Femur (tissue), 1 donor: ENCODE measurements around the gene COL4A1.

Experiments used
- DNase-seq: peaks from one replicate; pipeline ENCODE4 v3.0.0-alpha.2; 2017

Gene COL4A1

DNA sequence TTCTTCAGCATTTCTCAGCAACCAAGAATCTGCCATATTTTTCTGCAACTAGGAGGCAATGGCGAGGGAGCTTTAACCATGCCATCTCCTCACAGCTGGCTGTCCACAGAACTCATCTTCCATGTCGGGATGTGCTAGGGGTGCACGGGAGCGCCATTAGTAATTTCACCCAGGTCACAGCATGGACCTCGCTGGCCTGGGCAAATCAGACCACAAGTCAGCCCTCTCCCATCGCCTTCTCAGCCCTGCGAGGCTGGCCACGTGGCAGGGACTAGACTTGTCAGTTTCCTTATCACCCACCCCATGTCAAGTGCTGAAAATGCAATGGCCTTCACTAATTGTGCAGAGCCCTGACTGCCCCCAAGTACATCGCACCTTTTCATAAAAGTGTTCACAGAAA, 15.7 kb downstream of the COL4A1 start:
- no peak for DNase-seq

DNA sequence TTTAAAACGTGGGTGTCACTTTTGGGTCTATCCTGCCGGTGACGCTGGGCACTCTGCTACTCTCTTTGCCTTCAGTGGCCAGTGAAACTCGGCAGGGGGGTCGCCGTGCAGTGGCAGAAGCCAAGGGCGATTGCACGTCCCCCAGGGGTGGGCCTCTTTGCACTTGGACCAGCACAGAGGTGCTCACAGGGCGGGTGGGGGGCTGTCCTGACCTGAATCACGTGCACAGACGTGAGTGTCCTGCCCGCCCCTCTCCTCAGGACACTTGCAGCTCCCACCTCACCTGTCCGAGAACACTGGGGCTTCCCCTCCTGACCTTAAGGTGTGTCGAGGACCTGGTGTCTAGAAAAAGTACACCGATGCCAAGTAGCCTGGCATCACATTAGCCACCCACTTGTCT, 16.1 kb downstream of the COL4A1 start:
- DNase-seq = no peak

DNA sequence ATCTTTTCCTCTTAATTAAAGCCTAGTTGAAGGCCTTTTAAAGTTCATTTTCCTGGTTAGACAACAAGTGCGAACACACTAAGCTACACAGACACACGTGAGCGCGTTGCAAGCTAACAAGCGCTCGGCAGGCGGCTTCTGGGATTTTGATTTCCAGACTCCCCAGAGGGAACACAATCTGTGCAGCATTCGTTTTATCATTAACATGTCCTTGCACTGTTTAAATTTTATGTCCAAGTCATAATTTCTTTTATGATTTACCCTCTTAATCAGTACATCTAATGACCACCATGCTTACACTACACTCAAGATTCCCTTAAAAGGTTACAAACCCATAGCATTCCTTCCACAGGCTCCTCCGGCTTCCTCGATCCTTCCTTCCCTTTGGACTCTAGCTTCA, 16.8 kb downstream of the COL4A1 start:
- DNase-seq = no peak

DNA sequence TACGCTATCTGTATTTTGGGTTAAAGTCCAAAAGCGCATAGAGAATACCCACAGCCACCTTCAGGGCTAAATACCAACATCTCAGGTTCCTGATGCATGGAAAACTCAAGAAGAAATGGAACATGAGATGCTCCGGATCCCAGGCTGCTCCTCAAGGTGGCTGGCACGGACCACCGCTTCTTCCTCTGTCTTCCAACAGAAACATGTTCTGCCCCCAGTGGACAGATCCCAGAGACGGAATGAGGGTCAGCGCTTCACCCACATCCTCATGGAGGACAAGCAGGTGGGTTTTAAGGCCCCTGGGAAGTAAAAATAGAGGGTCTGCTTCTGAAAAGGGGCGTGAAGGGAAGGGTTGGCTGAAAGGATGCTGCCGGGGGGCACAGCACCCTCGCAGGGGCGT, 17.3 kb downstream of the COL4A1 start:
- DNase-seq = no peak

DNA sequence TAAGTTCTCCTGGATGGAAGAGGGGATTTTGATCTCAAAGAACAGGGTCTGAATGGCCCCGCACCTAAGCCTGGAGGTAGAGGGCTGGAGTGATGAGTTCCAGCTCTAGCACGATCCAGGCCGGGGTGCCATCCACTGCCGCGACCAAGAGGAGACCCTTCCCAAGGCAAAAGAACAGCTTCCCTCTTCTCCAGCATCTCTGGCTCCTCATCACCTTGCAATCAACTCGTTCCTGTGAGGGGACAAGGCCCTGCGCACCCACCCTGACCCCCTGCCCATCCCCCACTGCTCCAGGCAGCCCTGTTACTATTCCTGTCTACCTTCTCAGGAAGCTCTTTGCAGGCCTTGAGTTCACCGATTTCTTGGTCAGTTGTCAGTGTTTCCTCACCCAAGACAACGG, 17.8 kb downstream of the COL4A1 start:
- DNase-seq = no peak

DNA sequence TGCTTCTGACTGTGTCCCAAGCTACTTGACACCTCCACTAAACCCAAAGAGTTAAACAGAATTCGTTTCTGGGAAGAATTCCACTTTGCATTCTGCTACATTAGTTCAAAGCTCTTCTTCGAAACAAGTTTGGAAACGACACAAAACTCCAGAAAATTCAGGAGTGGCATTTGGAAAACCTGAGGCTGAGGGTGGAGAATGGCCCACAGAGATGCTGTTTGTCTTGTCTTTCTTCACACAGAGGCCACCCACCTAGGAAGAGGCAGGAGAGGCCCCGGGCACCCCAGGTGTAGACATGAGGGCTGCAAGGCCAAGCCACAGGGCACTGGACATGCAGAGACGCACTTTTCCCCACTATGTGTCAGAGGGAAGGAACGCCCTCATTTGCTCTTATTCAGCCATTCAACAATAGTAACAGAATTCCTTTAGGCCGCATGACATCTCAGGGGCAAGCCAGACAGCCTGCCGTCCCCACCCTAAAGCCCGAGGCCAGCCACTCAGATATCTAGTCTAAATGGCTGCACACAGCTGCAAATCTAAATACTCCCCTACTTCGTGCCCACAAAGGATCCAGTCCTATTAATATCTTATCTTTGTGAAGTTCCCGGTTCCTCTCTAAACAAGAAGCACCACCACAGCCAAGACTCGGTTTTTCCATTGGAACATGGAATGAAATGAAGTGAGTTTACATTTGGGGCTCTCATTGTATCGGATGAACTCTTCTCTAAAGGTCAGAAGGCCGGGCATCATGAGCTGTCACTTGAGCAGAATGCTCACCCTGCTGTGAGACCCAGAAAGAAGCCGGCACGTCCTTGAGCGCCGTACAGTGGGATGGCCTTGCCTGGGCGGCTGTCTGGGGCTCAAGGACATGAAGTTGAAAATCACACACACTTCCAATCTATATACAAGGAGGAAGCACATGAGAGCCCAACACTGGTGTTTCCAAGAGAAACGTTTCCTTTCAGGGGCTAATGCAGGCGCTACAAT, 19.8 kb downstream of the COL4A1 start:
- DNase-seq = no peak

DNA sequence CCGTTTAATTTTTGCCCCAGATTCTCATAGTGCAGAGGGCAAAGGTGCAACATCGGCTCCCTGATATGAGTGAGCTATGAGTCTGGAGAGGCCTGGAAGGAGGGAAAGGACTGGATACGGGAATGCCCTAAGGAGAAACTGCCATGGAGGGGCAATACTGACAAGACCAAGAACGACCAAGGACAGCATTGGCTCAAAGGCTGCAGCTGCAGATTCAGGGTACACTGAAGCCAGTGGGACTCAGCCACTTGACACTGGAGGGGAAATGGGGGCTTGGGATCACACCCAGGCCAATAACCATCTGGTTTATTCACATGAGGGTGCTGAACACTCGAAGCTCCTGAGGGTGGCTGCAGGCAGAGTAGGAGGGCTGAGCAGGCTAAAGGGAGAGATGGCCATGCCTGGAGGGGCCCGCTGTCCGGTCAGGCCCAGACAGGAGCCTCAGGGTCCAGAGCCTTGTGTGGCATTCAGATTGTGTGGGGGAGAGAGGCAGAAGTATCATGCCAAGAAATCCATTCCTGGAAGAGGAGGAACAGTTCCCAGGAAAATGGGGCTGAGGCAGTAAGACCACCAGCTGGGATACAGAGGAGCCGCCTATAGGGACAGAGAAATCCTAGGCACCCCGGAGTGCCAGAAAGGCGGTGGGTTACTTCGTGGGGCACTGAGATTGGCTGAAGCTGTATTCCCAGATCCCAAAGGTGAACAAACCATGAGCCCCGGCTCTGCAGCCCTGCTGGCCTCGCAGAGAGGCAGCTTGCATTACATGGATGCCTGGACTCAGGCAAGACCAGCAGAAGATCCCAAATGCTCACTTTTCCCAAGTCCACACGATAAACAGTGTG, 20.7 kb downstream of the COL4A1 start:
- DNase-seq = no peak

DNA sequence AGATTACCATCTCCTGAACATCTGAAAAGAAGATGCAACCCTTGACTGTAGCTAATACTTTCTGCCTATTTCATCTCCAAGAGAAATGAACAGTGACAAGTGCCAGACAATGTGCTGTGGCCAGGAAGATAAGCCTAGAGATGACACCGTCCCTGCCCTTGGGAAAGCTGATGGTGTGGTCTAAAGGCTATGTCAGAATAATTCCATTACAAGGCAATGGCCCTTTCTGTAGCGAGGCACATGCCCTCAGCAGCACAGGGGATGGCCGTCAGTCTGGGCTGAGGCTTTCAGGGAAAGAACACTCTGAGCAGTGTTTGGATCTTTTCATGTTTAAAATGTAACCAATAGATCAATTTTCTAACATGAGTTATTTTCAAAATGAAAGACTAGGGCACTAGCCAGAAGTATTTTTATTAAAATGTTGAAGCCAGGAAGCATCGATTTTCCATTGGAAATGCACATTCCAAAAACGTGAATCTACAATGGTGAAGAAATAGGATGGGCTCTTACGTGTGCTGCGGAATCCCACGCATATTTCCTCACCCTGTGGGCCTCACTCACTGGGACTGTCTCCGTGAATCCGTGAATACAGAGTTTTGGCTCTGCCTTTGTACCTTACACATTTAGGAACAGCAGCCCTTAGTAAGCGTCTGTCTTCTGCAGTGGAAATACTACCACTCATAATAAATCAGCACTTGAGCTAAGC, 22.0 kb downstream of the COL4A1 start:
- no peak for DNase-seq

DNA sequence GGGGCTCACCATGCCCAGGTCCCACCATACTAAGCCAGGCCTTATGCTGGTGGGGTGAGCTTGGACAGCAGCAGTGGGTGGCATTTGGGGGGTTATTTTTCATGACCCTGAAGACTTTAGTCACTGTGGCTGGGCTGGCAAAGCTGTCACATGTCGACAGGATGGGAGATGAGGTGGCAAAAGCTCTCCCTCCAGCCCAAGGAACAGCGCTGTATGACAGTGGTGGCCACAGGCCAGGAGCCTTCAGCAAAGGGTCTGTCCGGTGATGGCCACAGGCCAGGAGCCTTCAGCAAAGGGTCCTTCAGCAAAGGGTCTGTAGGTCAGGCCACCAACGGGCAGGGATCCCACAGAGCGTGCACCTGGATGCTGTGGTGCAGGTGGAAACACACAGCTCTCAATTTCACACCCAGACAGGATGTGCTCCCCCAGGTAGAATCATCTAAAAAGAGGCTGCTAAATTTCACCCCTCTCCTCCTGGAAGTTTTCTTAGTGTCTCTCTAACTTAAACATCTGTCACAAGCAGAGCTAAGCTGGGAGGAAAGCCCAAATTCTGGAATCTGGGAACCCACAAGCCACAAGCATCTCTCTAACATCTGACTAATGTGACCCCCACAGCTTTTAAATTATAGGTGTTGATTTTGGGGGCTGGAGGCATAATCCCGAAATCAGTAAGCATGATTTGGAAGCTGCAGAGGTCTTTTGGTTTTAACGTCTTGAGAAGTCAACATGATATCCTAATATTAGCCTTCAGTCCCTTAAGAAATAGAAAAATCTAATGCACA, 23.0 kb downstream of the COL4A1 start:
- peak; percentile 66 for DNase-seq

DNA sequence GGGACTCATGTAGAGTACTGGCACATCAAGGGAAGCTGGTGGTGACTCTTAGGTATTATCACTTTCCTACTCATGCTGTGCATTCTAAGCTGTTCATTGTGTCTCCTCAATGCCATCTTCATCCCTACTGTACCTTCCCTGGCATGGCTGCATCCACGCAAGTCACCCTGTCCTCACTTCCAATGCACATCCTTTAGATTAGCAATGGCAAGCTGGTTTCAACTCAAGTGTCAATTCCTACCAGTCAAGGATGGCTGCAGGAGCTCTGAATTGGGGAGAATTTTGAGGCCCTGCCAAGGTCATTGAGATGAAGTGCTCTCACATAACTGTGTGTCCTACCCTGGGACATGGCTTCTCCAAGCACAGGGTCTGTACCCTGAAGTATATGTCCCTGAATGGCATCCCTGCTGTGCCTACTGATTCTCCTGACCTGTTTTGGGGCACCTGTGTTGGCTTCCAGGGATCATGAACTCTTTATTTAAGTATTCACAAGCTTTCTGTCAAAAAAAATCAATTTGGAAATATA, 24.6 kb downstream of the COL4A1 start:
- DNase-seq = no peak

DNA sequence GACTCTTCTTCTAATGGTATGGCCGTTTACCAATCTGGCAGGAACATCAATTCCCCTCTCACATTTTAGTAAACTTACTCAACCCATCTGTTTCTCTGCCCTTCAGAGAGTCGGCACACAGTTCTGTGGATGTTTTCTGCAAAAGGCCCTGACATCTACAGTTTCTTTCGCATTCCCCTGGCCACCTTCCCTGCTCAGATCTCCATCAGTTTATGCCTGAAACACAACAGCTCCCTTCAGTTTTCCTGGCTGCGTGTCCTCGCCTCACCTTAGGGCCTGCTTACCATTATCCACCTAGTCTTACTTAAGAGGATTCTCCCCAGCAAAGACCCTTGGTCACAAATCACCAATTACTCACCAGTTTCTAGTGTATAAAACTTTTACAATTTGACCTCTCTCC, 25.2 kb downstream of the COL4A1 start:
- DNase-seq = no peak

DNA sequence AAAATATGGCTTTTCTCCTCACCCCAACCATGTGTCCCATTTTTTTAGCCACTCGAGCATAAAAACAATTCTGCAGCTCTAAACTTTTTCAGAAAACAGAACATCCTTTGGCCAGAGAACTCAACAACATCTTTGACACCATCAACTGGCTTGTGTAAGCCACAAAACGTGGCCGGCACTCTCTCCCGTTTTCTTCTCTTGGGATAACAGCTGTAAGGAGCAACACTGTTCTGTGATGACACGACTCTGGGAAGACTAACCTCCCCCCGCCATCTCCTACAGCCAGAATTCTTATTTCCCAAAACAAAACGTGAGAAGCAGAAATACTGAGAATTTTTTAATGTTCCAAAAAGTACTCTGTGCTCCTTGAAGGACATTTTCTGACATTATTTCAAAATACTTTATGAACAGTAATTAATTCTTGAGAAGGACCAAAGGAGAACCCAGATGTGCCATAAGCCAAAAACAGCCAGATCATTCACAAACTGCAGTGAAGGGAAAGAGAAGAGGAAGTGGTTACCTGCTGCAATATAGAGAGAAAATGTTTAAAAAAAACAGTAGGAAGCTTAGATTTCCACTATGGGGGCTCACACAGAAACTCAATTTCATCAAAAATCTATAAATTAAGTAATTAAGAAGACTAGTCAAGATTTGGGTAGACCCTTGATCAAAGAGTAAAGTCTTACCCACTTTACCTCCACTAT, 25.8 kb downstream of the COL4A1 start:
- peak; percentile 77 for DNase-seq

DNA sequence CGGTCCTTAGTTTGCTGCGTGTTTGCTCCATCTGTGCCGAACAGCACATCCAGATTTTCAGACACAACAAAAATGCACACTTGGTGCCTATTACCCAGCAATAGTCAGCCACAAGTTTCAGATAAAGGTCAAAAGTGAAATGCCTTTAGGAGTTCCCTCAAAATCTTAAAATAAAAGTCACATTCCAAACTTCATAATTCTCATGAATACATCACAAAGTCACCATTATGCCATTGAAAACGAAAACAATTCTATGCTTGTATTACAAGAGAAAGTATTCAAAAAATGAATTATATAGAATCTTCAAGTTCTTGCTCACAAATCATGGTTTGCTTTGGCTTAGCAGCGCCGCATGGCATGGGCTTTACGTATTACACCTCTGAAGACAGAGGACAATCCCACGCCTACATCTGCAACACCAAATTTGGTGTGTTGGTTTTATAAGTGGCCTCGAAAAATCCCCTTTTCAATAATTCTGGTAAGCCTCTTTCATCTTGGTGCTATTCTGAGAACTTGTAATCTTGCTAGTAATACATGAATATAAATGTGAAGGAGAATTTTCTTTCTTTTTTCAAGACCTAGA, 26.6 kb downstream of the COL4A1 start:
- DNase-seq = no peak

DNA sequence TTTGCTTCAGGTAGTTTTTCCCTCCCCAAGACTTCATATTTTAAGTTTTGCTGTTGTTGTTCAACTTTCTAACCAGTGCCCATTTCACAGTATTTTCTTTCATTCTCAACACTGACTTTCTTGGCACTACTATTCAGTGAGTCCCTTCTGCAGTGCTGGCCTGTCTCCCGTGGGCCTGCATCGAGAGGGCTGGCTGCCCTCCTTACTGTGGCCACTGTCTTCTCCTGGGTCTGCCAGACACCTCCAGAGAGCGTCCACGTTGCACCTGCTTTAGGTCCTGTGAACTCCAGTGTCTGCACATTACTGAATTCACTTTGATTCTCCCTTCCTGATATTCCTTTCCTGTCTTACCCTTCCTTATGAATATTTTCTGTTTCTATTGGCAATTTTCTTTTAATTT, 27.3 kb downstream of the COL4A1 start:
- no peak for DNase-seq

DNA sequence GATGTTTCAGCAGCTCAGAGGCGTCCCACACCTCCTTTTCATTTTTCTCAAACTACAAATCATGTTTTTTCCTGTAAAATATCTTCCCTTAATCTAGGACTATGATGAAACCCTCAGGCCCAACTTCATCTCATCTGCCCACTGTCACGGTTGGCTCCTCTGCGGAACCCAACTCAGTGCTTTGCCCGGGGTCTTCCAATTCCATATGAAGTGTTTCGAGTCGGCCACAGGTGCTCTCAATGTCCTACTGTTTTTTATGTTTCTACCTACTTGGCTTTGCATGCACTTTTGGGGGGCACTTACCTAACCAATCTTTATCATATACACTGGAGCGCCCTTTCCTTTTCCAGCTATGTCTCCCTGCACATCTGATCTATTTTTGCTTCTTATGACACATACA, 28.1 kb downstream of the COL4A1 start:
- DNase-seq = no peak

DNA sequence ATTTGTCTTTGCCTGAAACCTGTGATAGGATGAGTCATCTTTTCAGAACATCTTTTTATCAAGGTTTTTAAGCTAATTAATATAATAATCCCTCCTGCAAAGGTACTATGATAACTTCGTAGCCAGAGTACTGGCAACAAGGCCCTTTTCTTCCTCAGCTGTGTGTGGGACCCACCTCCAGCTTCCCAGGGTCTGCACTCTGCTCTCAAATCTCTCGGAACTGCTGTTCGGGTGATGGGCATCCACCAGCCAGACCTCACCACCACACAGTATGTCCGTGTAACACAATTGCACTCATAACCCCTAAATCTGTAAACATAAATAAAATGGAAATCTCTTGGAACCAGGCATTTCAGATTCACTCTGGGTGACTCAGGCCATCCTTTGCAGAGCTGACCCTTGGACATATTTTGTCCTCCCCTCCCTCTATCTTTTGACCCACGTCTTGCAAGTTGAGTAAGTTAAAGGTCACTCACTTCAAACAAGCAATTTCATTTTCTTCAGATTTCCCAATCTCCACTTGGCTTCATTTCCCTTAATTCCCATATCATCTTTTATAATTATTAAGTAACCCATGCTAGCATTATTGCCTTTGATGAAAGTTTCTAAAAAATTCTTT, 29.5 kb downstream of the COL4A1 start:
- no peak for DNase-seq

DNA sequence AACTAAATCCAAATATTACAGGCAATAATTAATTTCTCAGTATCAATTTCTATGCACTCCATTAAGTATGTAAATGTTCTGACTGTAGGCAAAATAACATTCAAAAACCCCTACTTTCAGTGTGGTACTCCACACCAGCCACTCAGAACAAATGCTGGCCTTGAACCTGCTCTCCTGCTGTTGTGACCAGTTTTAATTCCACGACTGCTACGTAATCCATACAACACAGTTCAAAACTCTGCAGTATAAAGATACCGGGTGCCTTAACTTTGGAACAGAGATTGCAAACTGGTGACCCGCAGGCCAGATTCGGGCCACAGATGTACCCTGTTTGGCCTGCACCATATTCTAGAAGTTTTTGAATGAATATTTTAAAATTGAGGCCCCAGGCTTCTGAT, 30.4 kb downstream of the COL4A1 start:
- DNase-seq = no peak

DNA sequence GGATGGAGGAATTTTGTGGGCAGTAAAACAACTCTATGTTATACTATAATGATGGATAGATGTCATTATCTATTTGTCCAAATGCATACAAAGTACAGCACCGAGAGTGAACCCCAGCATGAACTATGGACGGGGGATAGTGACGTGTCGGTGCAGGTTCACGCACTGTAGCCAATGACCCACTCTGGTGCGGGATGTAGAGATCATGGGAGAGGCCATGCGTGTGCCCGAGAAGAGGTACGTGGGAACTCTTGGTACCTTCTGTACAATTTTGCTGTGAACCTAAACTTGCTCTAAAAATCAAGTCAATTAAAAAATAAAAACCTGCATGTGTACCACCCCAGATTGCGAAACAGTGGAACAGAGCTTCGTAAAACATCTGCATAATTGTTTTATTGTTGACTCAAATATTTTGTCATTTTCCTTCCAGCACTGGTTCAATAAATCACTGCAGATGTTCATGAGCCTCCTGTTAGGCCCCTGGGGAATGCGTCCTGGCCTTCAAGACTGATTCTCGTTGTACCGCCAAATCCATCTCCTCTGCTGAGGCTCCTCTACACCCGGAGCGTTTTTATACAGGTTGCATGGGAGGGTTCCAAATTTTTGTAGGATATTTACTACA, 30.9 kb downstream of the COL4A1 start:
- DNase-seq = no peak

DNA sequence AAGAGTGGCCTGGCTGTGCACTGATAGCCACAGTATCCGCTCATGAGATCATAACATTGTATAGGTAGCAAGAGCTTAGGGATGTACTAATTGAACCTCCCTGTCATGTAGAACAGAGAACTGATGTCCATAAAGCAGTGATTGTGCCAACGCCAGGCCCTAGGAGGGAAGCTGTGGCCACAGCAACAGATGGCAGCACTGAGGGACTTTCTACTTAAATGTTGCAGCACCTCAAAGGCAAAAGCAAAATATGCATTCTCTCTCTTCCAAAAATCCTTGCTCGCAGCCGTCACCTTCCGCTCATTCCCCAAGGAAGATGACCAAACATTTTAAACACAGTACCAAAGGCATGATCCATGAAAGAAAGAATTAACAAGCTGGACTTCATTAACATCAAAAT, 32.3 kb downstream of the COL4A1 start:
- DNase-seq = no peak

DNA sequence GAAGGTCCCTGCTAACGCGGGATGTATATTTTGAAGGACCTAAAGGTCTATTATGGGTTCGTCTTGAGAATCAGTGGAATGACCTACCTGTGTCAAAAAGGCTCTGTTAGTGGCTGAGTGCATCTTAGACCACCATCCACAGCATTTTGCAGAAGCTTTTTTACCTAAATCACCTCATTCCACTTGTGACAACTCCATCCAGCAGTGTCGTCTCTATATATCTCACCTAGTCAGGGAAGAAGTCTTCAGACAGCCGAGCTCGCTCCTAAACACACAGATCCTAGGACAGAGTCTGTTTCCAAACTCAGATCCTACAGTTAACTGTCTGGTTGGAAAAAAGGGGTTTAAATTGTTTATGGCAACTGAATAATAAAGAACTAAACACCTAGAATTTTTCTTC, 33.7 kb downstream of the COL4A1 start:
- DNase-seq = no peak
